HS-27A (cell line): Measurements from ENCODE around the gene HSPA1L.

Experiments
- DNase-seq: peaks from one replicate; pipeline ENCODE4 v3.0.0-alpha.2; 2012; ENCODE audit warnings: low read depth, missing footprints

The HSPA1L gene

GRCh38 chr6:31763619-31763940 is 51.5 kb downstream of the HSPA1L start:
- DNase-seq, result no peak

DNA sequence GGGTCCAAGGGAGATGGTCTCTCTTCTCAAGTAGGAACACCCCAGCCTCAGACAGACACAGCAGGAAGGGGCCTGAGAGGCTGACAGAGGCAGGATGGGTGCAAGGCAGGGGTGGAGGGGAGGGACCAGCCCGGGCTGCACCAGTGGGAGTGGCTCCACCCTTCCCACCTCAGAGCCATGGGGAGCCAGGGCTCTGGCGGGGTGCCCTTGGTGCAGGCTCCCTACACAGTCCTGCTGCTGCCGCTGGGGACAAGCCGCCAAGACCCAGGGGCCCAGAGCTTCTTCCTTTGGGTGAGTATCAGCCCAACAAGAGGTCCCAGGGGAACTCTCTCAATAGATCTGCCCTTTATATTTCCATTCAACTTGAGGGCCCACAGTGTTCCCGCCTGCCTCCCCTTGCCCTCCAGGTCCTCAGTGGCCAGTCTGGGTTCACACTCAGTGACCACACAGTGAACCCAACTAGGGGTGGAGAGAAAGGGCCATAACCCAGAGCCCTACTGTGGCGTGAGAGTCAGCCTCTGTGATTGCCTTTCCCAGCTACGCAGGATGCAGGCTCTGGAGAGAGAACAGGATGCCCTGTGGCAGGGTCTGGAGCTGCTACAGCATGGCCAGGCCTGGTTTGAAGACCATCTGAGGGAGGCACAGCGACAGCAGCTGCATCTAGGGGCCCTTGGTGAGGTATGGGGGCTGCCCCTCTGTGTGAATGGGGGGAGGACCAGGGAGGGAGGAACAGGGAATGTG is 52.0 kb downstream of the HSPA1L start:
- DNase-seq, result no peak

- no peak for DNase-seq
Measured at GRCh38 chr6:31762356-31762755, 52.7 kb downstream of the HSPA1L start, which contains the start of gene SAPCD1. SAPCD1 (plus strand) TSS chr6:31762656; CDS start chr6:31763055, 399 bp downstream.

- DNase-seq, result no peak
Measured at GRCh38 chr6:31761343-31761742, 53.7 kb downstream of the HSPA1L start.

GRCh38 chr6:31760790-31761189 is 54.3 kb downstream of the HSPA1L start:
- DNase-seq, result no peak
